SK-N-MC (cell line): Measurements from ENCODE around the gene TPPP2.

Experiments
- EZH2 ChIP-seq: fragments of 200-600 bp; sonication (generic); IDR thresholded peaks from one replicate; pipeline ENCODE4 v1.6.1; 2017; ENCODE audit warnings: antibody characterized with exemption
- POLR2AphosphoS5 ChIP-seq: IDR thresholded peaks from 2 replicates; pipeline ENCODE4 v1.6.1; 2012; ENCODE audit warnings: mild to moderate bottlenecking, low read depth, low read length, borderline replicate concordance

- TF ChIP-seq EZH2 (no peak), POLR2AphosphoS5 (no peak)
Measured at GRCh38 chr14:21049271-21049673, 19.3 kb downstream of the TPPP2 start.
